IMR-90 (cell line): ENCODE results near the gene CLASP1. TPM values are rescaled to one million over a fixed set of nuclear protein-coding genes. Genes with fewer than 3 reads are reported as not detected.

Experiments
- ATAC-seq: fragments of 200-7000 bp; cut with Tn5 transposase; 2 replicates; pipeline ENCODE4 v1.9.1; 2020; ENCODE audit warnings: low read depth, mild to moderate bottlenecking, moderate library complexity
- BruUV-seq: library from RNA; stranded (reverse); fragments of 400-500 nt; replicated peaks from 2 replicates; lab custom pipeline; 2021; lab: Mats Ljungman, UMichigan
- CTCF ChIA-PET: fragments of 300-600 bp; formaldehyde crosslinking; extraction: SDS; loops from one replicate; lab custom pipeline; 2021; ENCODE audit warnings: antibody characterized with exemption; lab: Yijun Ruan, JAX
- POLR2A ChIA-PET: fragments of 300-600 bp; sonication (Branson Sonifier 250); formaldehyde crosslinking; loops from one replicate; lab custom pipeline; 2022; ENCODE audit warnings: antibody characterized with exemption; ENCODE audit not compliant: unreplicated experiment; lab: Charles Lee
- DNase-seq: peaks from one replicate; pipeline ENCODE4 v3.0.0; 2013
- H2AFZ ChIP-seq: replicated peaks from 2 replicates; pipeline ENCODE3; 2013; ENCODE audit warnings: low read length, mild to moderate bottlenecking; ENCODE audit not compliant: poor library complexity
- H2AK5ac ChIP-seq: 2 replicates; pipeline ENCODE4 v1.6.1; 2013; ENCODE audit warnings: low read depth, low read length, inconsistent platforms
- H2AK9ac ChIP-seq: replicated peaks from 2 replicates; pipeline ENCODE3; 2013; ENCODE audit warnings: mild to moderate bottlenecking, low read depth, low read length, moderate library complexity; ENCODE audit not compliant: poor library complexity
- H2BK120ac ChIP-seq: 2 replicates; pipeline ENCODE4 v1.6.1; 2013; ENCODE audit warnings: low read depth, low read length, inconsistent platforms
- H2BK15ac ChIP-seq: 3 replicates; pipeline ENCODE4 v1.6.1; 2013; ENCODE audit warnings: low read depth, low read length, inconsistent platforms
- H2BK20ac ChIP-seq: 2 replicates; pipeline ENCODE4 v1.6.1; 2013; ENCODE audit warnings: low read depth, mild to moderate bottlenecking, inconsistent platforms, low read length, moderate library complexity
- H2BK5ac ChIP-seq: 2 replicates; pipeline ENCODE4 v1.6.1; 2013; ENCODE audit warnings: mild to moderate bottlenecking, low read depth, low read length, inconsistent platforms; ENCODE audit not compliant: poor library complexity, severe bottlenecking
- H3K14ac ChIP-seq: replicated peaks from 2 replicates; pipeline ENCODE4 v1.6.1; 2013; ENCODE audit warnings: low read depth, low read length, inconsistent platforms
- H3K18ac ChIP-seq: 2 replicates; pipeline ENCODE4 v1.6.1; 2013; ENCODE audit warnings: low read depth, low read length, control low read depth
- H3K23ac ChIP-seq: 2 replicates; pipeline ENCODE4 v1.6.1; 2013; ENCODE audit warnings: low read depth, low read length, inconsistent platforms
- H3K27ac ChIP-seq: 2 replicates; pipeline ENCODE4 v1.5.1; 2013; ENCODE audit warnings: mild to moderate bottlenecking, control low read depth, low read length; ENCODE audit not compliant: insufficient read depth
- H3K27me3 ChIP-seq: 2 replicates; pipeline ENCODE4 v1.6.1; 2013; ENCODE audit warnings: low read length; ENCODE audit not compliant: control insufficient read depth, insufficient read depth
- H3K36me3 ChIP-seq: 2 replicates; pipeline ENCODE4 v1.6.1; 2013; ENCODE audit warnings: low read length, mixed read lengths; ENCODE audit not compliant: control insufficient read depth, insufficient read depth
- H3K4ac ChIP-seq: 2 replicates; pipeline ENCODE4 v1.6.1; 2013; ENCODE audit warnings: low read depth, low read length, inconsistent platforms
- H3K4me1 ChIP-seq: 2 replicates; pipeline ENCODE4 v1.6.1; 2013; ENCODE audit warnings: low read length, mixed read lengths; ENCODE audit not compliant: control insufficient read depth, insufficient read depth
- H3K4me2 ChIP-seq: 2 replicates; pipeline ENCODE4 v1.6.1; 2013; ENCODE audit warnings: low read depth, mild to moderate bottlenecking, control low read depth, low read length, moderate library complexity
- H3K4me3 ChIP-seq: 2 replicates; pipeline ENCODE4 v1.5.1; 2013; ENCODE audit warnings: low read depth, mild to moderate bottlenecking, control low read depth, low read length, moderate library complexity; ENCODE audit not compliant: insufficient read depth
- H3K56ac ChIP-seq: 2 replicates; pipeline ENCODE4 v1.6.1; 2013; ENCODE audit warnings: low read length, inconsistent platforms; ENCODE audit not compliant: insufficient read depth; ENCODE audit errors: extremely low read depth
- H3K79me1 ChIP-seq, 2 experiments: 2 replicates each; pipeline ENCODE4 v1.6.1; 2013; ENCODE audit warnings: low read length in 2 of 2, inconsistent platforms in 1 of 2, low read depth in 1 of 2
- H3K9ac ChIP-seq: 2 replicates; pipeline ENCODE4 v1.6.1; 2013; ENCODE audit warnings: low read depth, low read length, control low read depth
- H3K9me1 ChIP-seq: 2 replicates; pipeline ENCODE4 v1.6.1; 2013; ENCODE audit warnings: low read length, inconsistent platforms; ENCODE audit not compliant: insufficient read depth
- H3K9me3 ChIP-seq: 2 replicates; pipeline ENCODE4 v1.6.1; 2013; ENCODE audit warnings: low read length; ENCODE audit not compliant: control insufficient read depth, insufficient read depth
- H4K20me1 ChIP-seq: 2 replicates; pipeline ENCODE4 v1.6.1; 2013; ENCODE audit warnings: low read length, inconsistent platforms; ENCODE audit not compliant: insufficient read depth
- H4K5ac ChIP-seq: 2 replicates; pipeline ENCODE4 v1.6.1; 2013; ENCODE audit warnings: mild to moderate bottlenecking, low read depth, low read length, control low read depth
- H4K8ac ChIP-seq, 2 experiments: 2 replicates each; pipeline ENCODE4 v1.6.1; 2013; ENCODE audit warnings: low read depth in 2 of 2, low read length in 2 of 2, control low read depth in 1 of 2, inconsistent platforms in 1 of 2
- H4K91ac ChIP-seq: 2 replicates; pipeline ENCODE4 v1.6.1; 2013; ENCODE audit warnings: low read depth, low read length, inconsistent platforms; ENCODE audit not compliant: insufficient read depth
- RFX5 ChIP-seq: IDR thresholded peaks from 2 replicates; pipeline ENCODE4 v1.8.0; 2012; ENCODE audit warnings: low read depth, mild to moderate bottlenecking, low read length, moderate library complexity
- WGBS, 2 experiments: methylation state at CpG; one replicate each; pipeline versions ENCODE4 v1.1.5 to v1.1.7; 2013; ENCODE audit warnings: missing lambda C conversion rate in 2 of 2; ENCODE audit not compliant: insufficient read length in 1 of 2; ENCODE audit errors: extremely low coverage in 2 of 2; 5-methylcytosine and 5-hydroxymethylcytosine counted together
- dilution Hi-C: fragments of 300-500 bp; cut with HindIII; formaldehyde crosslinking; loops from one replicate; pipeline ENCODE4 v1.14.3; 2018; ENCODE audit warnings: low sequenced_read_pairs; ENCODE audit not compliant: unreplicated experiment
- in situ Hi-C: fragments of 300-500 bp; cut with MboI; formaldehyde crosslinking; loops from 3 replicates; pipeline ENCODE4 v1.14.3; 2019; ENCODE audit warnings: low sequenced_read_pairs, inconsistent platforms, mixed read lengths
- intact Hi-C: fragments of 100-400 bp; cut with micrococcal nuclease; formaldehyde crosslinking; loops from 2 replicates; pipeline ENCODE4 v1.10.0; 2022
- polyA plus RNA-seq, 3 experiments: library from polyadenylated mRNA; depleted of rRNA; stranded (reverse); fragments of >200 nt; gene quantifications; 2 replicates each; pipeline ENCODE4 v1.2.3, GENCODE V29; 2012; ENCODE audit warnings: low replicate concordance in 1 of 3
- total RNA-seq: library from RNA; depleted of rRNA; stranded (reverse); fragments of >200 nt; gene quantifications from 2 replicates; pipeline ENCODE4 v1.2.3, GENCODE V29; 2012

The CLASP1 gene
- total and polyA plus RNA-seq, 2 of the 4 experiments (the other 2 are of a cell fraction), result 12.3 to 33.7 TPM

DNA sequence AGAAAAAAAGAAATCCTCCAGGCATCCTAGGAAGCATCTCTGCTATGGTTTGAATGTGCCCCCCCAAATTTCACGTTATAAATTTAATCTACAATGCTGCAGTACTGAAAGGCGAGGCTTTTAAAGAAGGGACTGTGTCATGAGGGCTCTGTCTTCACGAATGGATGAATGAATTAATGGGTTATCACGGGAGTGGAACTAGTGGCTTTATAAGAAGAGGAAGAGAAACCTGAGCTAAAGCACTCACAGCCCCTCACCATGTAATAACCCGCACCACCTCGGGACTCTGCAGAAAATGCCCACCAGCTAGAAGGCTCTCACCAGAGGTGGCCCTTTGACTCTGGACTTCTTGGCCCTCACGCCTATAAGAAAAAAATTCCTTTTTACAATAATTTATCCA lies 90.9 kb downstream of the CLASP1 start:
- DNase-seq, result no peak
- Histone ChIP-seq H2AK5ac (no peak overlapping the region), H4K8ac (no peak overlapping the region), H3K18ac (no peak overlapping the region), H2BK5ac (no peak overlapping the region), H3K4me1 (peaks cover 12% of the 10 kb centered on the region), H2AK9ac (no peak overlapping the region), H2BK15ac (no peak overlapping the region), H3K9ac (no peak overlapping the region), H3K27me3 (no peaks in the 10 kb centered on the region), H3K9me3 (no peaks in the 10 kb centered on the region), H4K20me1 (peaks cover 36% of the 10 kb centered on the region; the same call in 1 of the 2 replicates), H4K91ac (no peak overlapping the region), H2BK20ac (no peak overlapping the region), H2BK120ac (no peak overlapping the region), H4K5ac (no peak overlapping the region), H3K4me2 (no peak overlapping the region), H3K4ac (no peak overlapping the region), H3K27ac (no peak overlapping the region), H3K23ac (no peak overlapping the region), H3K36me3 (no peaks in the 10 kb centered on the region; the same call in 1 of the 2 replicates), H3K4me3 (no peak overlapping the region), H3K56ac (no peak overlapping the region), H2AFZ (no peak overlapping the region), H3K79me1 (peaks cover 34 to 68% of the 10 kb centered on the region in 2 experiments), H3K9me1 (peaks cover 17% of the 10 kb centered on the region), H3K14ac (no peak overlapping the region)
- intact Hi-C loops, result no loop called here
- ATAC-seq, result no peak
- WGBS, 2 experiments, result no CpG with 5 or more reads among the region's 7 CpGs
- dilution Hi-C loops, result no loop called here
- in situ Hi-C loops, result no loop called here
- POLR2A ChIA-PET, result no interaction called here
- CTCF ChIA-PET, result no interaction called here
- no peak for TF ChIP-seq RFX5
- no TSS peak for BruUV-seq
